GM19240 (cell line): ENCODE results near the gene SSRP1.

Source experiments
- DNase-seq: peaks from one replicate; pipeline ENCODE4 v3.0.0; 2011; ENCODE audit warnings: low spot score; ENCODE audit not compliant: insufficient read length

The SSRP1 gene

GRCh38 chr11:57359896-57360690, 24.4 kb upstream of the SSRP1 start:
- no peak for DNase-seq

- no peak for DNase-seq
Observed at GRCh38 chr11:57359396-57359795, 23.7 kb upstream of the SSRP1 start.

GRCh38 chr11:57358991-57359390, 23.3 kb upstream of the SSRP1 start:
- no peak for DNase-seq

DNA sequence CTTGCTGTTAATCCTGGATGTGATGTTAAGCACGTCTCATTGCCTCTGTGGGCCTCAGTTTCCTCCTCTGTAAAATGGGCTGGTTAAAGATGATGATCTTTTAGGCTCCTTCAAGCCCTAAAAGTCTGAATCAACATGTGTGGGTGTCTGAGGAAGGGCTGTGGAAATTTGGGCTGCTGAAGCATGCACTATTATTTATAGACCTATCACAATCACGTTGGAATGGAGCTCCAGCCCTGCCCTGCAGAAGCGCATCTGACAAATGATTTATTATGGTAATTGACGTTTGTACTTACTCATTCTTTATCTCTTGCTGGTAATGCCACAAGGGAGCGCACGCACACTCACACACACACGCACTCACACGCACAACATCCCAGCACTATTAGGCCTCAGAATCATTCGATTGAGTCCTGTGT, 22.9 kb upstream of the SSRP1 start:
- no peak for DNase-seq

GRCh38 chr11:57357856-57358255, 22.2 kb upstream of the SSRP1 start:
- no peak for DNase-seq

DNA sequence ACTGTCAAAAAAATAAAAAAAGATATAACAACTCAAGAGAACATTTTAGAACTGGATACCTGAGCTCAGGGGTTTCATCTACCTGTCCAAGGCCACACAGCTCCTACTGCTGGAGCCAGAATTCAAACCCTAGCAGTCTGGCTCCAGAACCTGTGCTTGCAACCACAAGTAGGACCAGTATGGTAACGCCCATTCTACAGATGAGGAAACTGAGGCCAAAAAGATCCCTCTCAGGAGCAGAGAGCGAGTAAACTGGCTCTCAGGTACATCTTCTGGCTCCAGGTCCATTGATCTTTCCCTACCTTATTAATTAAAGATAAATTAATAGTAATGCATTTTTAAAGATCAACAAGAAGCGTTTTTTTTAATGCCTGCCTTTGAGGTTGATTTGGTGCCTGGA, 21.6 kb upstream of the SSRP1 start:
- no peak for DNase-seq

- no peak for DNase-seq
Observed at GRCh38 chr11:57356268-57356667, 20.6 kb upstream of the SSRP1 start.

DNA sequence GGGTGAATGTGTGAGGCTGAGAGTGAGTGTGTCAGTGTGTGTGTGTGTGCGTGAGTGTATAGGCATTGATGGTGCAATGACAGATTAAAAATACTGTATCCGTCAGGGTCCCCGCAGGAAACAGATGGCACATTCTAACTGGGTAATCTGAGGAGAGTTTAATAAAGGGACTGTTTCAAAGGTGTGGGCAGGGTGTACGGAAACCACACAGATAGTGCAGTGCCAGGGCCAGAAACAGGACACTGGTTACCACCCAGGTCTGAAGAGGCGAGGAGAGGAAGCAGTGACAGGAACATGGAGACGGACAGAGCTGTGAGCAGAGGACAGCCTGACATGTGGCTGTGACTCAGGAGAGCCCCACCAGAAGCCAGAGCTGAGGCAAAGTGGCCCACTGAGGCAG, 19.0 kb upstream of the SSRP1 start:
- no peak for DNase-seq

DNA sequence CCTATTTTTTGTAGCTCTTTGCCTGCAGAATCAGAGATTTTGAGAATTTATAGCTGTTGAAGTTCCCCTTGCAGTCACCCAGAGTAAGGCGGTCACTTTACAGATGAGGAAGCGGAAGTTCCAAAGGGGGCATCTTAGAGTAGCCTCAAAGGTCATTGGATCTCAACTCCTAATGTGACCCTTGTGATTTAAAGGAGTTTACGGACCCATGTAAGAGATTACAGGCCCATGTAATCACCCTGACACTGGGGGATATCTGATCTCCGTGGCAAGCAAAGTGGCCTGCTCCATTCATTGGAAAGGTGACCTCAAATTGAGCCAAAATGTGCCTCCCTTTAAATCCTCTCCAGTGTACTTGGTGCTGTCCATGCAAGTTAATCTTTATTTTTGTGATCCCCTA, 18.2 kb upstream of the SSRP1 start:
- DNase-seq = no peak

GRCh38 chr11:57353446-57353845, 17.8 kb upstream of the SSRP1 start:
- no peak for DNase-seq

GRCh38 chr11:57353036-57353435, 17.3 kb upstream of the SSRP1 start:
- DNase-seq = no peak

DNA sequence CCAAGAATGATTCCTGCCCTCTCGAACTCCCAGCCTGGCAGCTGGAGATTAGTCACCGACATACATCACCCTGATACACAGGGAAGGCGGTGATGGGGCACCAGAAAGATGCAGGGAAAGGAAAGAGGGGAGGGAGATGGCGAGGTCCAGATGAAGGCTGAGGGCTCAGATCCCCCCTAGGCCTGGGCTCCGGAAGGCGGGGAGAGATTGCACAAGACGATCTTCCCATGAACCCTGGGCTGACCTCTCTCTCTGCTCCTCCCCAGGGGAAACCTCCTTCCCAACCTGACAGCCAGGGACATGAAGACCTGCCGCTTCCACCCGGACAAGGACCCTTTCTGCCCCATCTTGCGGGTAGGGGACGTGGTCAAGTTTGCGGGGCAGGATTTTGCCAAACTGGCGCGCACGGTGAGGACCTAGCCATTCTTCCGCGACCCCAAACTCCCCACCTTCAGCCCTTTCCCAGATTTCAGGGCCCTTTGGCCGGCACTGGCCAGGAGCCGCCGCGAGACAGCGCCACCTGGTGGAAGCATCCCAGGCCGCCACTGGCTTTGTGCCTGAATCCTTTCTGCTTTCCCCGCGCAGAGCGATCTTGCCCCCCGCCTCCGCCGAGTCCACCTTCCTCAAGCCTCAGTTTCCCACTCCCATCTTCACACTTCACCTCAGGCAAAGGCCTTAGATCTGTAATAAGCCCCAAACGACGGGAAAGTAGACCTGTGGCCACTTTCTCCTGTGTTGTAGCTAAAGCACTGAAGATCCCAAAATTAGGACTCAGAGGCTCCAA, 14.0 kb upstream of the SSRP1 start:
- peak; percentile 50 for DNase-seq

DNA sequence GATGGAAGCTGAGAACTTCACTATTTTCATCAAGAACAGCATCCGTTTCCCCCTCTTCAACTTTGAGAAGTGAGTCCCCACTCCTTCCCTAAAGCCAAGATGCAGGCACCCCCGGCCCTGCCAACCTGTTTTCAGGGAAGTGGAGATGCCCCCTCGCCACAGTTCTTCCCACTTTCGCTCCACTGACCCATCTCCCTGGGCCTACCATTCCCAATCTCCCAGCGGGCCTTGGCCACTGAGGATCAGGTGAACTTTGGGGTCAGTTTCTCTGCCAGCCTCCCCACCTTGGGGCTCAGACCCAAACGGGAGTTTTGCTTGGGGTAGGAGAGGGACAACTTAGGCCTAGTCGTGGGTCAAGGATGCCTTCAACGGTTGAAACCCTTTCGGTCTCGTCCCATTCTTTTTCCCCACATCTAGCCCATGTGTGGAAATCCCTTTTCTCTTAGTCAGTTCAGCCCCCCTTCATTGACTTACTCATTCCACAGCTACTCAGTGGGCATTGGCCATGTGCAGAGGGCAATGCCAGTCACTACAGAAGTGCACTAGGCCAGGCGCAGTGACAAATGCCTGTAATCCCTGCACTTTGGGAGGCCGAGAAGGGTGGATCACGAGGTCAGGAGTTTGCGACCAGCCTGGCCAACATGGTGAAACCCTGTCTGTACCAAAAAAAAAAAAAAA, 13.1 kb upstream of the SSRP1 start:
- DNase-seq = no peak

GRCh38 chr11:57348052-57348451, 12.4 kb upstream of the SSRP1 start:
- no peak for DNase-seq

GRCh38 chr11:57347336-57347735, 11.6 kb upstream of the SSRP1 start:
- no peak for DNase-seq

- DNase-seq = peak; percentile 66
Observed at GRCh38 chr11:57345555-57346211, 10.0 kb upstream of the SSRP1 start.

DNA sequence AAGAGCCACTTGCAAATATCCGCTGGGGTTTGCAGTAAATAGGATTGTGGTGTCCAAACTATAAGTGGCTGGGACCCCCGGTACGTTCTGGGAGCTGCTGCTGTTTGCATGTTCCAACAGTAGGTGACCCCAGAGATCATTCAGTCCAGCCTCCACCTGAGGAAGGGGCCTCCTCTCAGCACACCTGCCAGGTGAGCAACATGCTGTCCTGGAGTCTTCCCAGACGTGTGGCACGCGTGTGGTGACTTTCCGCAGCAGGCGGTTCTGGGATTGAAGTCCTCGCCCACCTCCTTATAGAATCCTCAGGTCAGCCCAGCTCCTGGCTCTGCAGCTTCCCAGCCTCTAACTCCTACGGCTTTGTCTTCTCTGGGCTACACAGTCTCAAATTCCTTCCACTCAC, 9.1 kb upstream of the SSRP1 start:
- no peak for DNase-seq

DNA sequence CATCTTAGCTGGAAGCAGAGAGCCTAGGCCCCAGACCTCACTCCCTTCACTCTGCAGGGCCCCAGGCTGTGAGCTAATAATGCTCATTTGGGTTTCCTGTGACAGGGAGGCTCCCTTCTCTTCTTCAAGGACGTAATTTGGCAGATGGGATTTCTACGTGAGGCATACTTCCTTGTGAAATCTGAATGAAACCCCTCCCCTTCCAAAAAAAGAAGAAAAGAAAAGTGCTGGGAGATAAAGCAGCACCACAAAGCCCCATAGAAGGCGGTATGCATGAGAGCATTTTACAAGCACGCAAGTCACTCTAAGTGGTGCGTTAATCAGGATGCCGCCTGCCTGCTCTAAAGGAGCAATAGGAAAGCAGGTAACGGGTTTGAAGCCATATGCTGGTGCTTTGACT, 8.1 kb upstream of the SSRP1 start:
- DNase-seq = no peak

DNA sequence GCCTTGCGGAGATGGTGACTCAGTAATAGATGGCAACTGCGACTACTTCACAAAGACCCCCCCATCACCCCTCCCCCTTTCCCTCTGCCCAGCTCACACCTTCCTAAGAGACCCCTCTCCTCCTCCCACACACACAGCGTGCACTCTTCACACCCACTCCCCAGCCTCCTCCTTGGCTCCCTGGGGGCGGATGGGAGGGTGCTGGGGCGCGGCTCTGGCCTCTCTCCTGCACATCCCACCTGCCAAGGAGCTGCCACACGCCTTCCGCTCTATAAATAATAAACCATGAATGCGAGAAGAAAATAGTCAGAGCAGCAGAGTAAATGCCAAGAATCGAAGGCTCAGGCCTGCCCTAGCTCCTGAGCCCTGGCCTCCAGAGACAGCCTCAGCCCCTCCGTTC, 7.0 kb upstream of the SSRP1 start:
- no peak for DNase-seq

DNA sequence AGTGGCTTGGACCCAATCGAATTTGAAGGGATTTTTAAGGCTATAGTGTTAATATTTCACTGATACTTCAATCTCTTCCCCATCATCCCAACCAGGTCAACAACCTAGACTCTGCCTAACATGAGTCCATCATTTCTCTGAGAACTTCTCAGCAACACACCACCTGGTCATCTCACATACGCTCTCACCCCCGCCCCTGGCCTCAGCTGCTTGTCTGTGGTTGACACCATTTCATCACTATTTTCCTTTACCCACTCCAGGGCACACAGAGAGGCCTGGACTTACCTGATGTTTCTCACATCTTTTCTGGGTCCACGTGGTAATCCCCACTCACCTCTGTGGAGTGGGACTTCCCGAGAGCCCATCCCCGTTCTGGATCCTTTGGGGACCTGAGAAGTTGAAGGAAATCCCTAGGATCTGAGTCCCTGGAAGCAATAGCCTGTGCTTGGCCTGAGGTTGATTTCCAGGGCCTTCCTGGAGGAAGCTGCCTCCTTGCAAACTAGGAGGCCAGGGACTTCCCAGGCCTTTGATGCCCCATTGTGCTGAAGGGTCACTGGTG, 5.6 kb upstream of the SSRP1 start:
- no peak for DNase-seq

- DNase-seq = no peak
Observed at GRCh38 chr11:57340039-57340615, 4.4 kb upstream of the SSRP1 start.
